ENCODE results near the gene TFAP2E. TPM values are rescaled to one million over a fixed set of nuclear protein-coding genes. Genes with fewer than 3 reads are reported as not detected.
"Not testable (repeated sequence)": the region's sequence is repeated elsewhere in the genome, so short reads cannot be mapped to it uniquely, and the experiment has no call there.

Gene TFAP2E
- total RNA-seq, 1 donor from 2014 or later, result 1.2 TPM

GRCh38 chr1:35574125-35574654, 1.1 kb downstream of the TFAP2E start:
- no peak for DNase-seq (ENCODE audit: low spot score)

- DNase-seq (ENCODE audit: low spot score), result no peak
Observed at GRCh38 chr1:35574655-35575415, 1.7 kb downstream of the TFAP2E start.

GRCh38 chr1:35575416-35575958, 2.4 kb downstream of the TFAP2E start:
- DNase-seq (ENCODE audit: low spot score), result no peak

GRCh38 chr1:35576061-35576765, 3.1 kb downstream of the TFAP2E start:
- DNase-seq (ENCODE audit: low spot score), result no peak

GRCh38 chr1:35576766-35577070, 3.6 kb downstream of the TFAP2E start:
- not testable (repeated sequence) for DNase-seq (ENCODE audit: low spot score)

- no peak for DNase-seq (ENCODE audit: low spot score)
Observed at GRCh38 chr1:35577071-35577998, 4.2 kb downstream of the TFAP2E start.

- no peak for DNase-seq (ENCODE audit: low spot score)
Observed at GRCh38 chr1:35580949-35581388, 7.9 kb downstream of the TFAP2E start.

- DNase-seq (ENCODE audit: low spot score), result not testable (repeated sequence)
Observed at GRCh38 chr1:35581621-35582020, 8.5 kb downstream of the TFAP2E start.

GRCh38 chr1:35585281-35585680, 12.2 kb downstream of the TFAP2E start:
- DNase-seq (ENCODE audit: low spot score), result no peak

- DNase-seq (ENCODE audit: low spot score), result not testable (repeated sequence)
Observed at GRCh38 chr1:35585805-35586204, 12.7 kb downstream of the TFAP2E start.

- no peak for DNase-seq (ENCODE audit: low spot score)
Observed at GRCh38 chr1:35586808-35587207, 13.7 kb downstream of the TFAP2E start.

GRCh38 chr1:35587736-35588135, 14.6 kb downstream of the TFAP2E start:
- DNase-seq (ENCODE audit: low spot score), result no peak

GRCh38 chr1:35588197-35588910, 15.2 kb downstream of the TFAP2E start:
- no peak for DNase-seq (ENCODE audit: low spot score)

GRCh38 chr1:35589516-35590427, 16.7 kb downstream of the TFAP2E start:
- DNase-seq (ENCODE audit: low spot score), result no peak

GRCh38 chr1:35590476-35591040, 17.4 kb downstream of the TFAP2E start:
- no peak for DNase-seq (ENCODE audit: low spot score)

- DNase-seq (ENCODE audit: low spot score), result no peak
Observed at GRCh38 chr1:35591211-35591610, 18.1 kb downstream of the TFAP2E start.

- no peak for DNase-seq (ENCODE audit: low spot score)
Observed at GRCh38 chr1:35592991-35593769, 20.1 kb downstream of the TFAP2E start.

- DNase-seq (ENCODE audit: low spot score), result no peak
Observed at GRCh38 chr1:35594005-35594760, 21.1 kb downstream of the TFAP2E start.

All from ureter (tissue), 1 donor.